Upper lobe of right lung (tissue), 1 donor: ENCODE data around the gene FMNL1. TPM values are rescaled to one million over a fixed set of nuclear protein-coding genes. Genes with fewer than 3 reads are reported as not detected.
A peak's percentile ranks its signal among the peaks of the same experiment; 100 is the strongest.

Experiments used
- ATAC-seq: fragments of 200-7000 bp; cut with Tn5 transposase; one replicate; pipeline ENCODE4 v1.9.1; 2020; ENCODE audit warnings: mild to moderate bottlenecking, moderate library complexity
- DNase-seq: peaks from one replicate; pipeline ENCODE4 v3.0.0-alpha.2; 2020
- H3K27ac ChIP-seq: fragments of 200-600 bp; one replicate; pipeline ENCODE4 v1.8.0; 2022
- H3K27me3 ChIP-seq: fragments of 200-600 bp; one replicate; pipeline ENCODE4 v1.8.0; 2022; ENCODE audit warnings: mild to moderate bottlenecking
- H3K36me3 ChIP-seq: fragments of 200-600 bp; one replicate; pipeline ENCODE4 v1.8.0; 2022
- H3K4me1 ChIP-seq: fragments of 200-600 bp; one replicate; pipeline ENCODE4 v1.8.0; 2022
- H3K4me3 ChIP-seq: fragments of 200-600 bp; one replicate; pipeline ENCODE4 v1.8.0; 2022; ENCODE audit warnings: mild to moderate bottlenecking
- H3K9me3 ChIP-seq: fragments of 200-600 bp; one replicate; pipeline ENCODE4 v1.8.0; 2022
- intact Hi-C: fragments of 100-400 bp; cut with DNase I; formaldehyde crosslinking; loops from one replicate; pipeline ENCODE4 v1.11.0; 2022
- total RNA-seq: library from RNA; stranded (reverse); fragmentation: NEBNext Ultra II Directional; extraction: Animal tissue kit (Norgen Biotek cat#: 25700); gene quantifications from one replicate; pipeline ENCODE4 v1.2.1, GENCODE V29; 2021
- TF ChIP-seq, protein P1 (sequence below): fragments of 200-600 bp; IDR thresholded peaks from one replicate; pipeline ENCODE4 v1.8.0; 2022; ENCODE audit warnings: antibody characterized with exemption
- donor health status: DM: no; HTN: yes; CAD: no; lungs with severe emphysema.

FMNL1 gene
- total RNA-seq, 1 donor from 2014 or later = 62.3 TPM

- Histone ChIP-seq H3K27ac (peak within 1 kb of the TSS; percentile 63), H3K27me3 (no peaks in the 10 kb centered on the region), H3K4me3 (peak within 1 kb of the TSS; percentile 66), H3K9me3 (no peaks in the 10 kb centered on the region), H3K36me3 (peaks cover 31% of the 10 kb centered on the region), H3K4me1 (peaks cover 14% of the 10 kb centered on the region)
- TF ChIP-seq, protein P1, sequence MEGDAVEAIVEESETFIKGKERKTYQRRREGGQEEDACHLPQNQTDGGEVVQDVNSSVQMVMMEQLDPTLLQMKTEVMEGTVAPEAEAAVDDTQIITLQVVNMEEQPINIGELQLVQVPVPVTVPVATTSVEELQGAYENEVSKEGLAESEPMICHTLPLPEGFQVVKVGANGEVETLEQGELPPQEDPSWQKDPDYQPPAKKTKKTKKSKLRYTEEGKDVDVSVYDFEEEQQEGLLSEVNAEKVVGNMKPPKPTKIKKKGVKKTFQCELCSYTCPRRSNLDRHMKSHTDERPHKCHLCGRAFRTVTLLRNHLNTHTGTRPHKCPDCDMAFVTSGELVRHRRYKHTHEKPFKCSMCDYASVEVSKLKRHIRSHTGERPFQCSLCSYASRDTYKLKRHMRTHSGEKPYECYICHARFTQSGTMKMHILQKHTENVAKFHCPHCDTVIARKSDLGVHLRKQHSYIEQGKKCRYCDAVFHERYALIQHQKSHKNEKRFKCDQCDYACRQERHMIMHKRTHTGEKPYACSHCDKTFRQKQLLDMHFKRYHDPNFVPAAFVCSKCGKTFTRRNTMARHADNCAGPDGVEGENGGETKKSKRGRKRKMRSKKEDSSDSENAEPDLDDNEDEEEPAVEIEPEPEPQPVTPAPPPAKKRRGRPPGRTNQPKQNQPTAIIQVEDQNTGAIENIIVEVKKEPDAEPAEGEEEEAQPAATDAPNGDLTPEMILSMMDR = no peak
- DNase-seq (peak; percentile 87), ATAC-seq (peak; percentile 72)
- intact Hi-C loops = no loop called here
Measured at GRCh38 chr17:45261577-45262515, 40.2 kb downstream of the FMNL1 start, which contains the start of gene SPATA32. TSS of gene SPATA32 (minus strand) at chr17:45262094. CDS start at chr17:45262016, 78 bp downstream.

DNA sequence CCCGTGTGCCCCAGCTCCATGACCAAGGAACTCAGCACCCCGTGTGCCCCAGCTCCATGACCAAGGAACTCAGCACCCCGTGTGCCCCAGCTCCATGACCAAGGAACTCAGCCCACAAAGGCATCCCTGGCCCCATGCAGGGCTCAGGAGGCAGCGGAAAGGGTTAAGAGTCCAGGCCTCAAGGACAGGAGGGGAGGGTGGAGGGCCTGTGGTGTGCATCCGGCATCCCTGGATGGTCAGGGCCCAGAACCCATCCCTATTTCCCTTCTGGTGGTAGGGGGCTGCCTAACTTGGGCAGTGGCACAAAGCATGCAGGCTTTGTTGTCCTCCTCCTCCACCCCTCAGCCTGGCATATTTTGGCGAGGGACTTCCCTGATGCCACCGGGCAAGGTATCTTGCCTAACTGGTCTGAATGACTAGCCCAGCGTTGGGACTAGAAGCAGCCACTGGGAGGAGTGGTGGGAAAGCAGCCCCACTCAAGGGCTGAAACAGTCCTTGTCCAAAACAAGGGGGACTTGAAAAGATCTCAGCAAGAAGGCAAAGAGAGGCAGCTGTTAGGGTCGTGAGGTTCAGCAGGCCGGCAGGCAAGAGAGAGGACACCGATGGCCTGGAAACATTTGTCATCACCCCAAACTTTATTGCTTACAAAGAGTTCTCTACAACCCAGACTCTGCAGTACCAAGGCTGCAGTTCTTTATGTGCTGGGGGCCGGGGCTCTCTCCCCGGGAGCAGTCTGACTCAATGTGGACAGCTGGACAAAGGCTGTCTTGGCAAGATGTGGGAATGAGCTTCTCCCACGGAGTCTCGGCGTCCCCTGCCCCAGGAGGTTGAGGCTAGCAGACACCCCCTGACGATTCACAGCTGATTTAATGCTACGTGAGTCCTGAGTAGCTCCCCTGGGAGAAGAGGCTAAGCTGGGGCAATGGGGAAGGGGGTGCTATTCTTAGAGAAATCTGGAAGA lies 41.1 kb downstream of the FMNL1 start:
- no peaks in the 10 kb centered on the region for H3K9me3 ChIP-seq
- H3K36me3 ChIP-seq = peaks cover 40% of the 10 kb centered on the region
- peak overlapping the region; percentile 63 for H3K27ac ChIP-seq
- H3K4me3 ChIP-seq = peak overlapping the region; percentile 66
- ATAC-seq = peak; percentile 6
- no peaks in the 10 kb centered on the region for H3K27me3 ChIP-seq
- intact Hi-C loops = no loop called here
- H3K4me1 ChIP-seq = peaks cover 14% of the 10 kb centered on the region
- DNase-seq = no peak
- TF ChIP-seq, protein P1 = no peak

DNA sequence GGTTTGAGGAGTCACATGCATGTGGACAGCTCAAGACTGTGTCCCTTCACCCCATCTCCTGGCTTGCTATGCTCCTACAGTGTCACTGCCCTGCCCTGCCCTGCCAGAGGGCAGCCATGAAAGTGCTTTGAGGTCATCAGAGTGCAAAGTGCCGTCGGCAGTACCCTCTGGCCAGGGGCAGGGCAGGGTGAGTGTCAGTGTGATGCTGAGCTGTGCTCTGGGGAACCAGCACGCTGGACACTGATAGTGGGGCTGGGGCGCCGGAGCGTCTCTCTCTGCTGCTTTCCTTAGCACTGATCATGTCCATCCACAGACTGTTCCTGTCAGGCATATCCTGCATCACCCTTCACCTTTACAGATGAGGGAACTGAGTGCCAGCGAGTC lies 41.8 kb downstream of the FMNL1 start:
- ATAC-seq (no peak), DNase-seq (peak; percentile 61)
- Histone ChIP-seq H3K4me1 (peaks cover 14% of the 10 kb centered on the region), H3K4me3 (no peak overlapping the region), H3K9me3 (no peaks in the 10 kb centered on the region), H3K27me3 (no peaks in the 10 kb centered on the region), H3K36me3 (peaks cover 47% of the 10 kb centered on the region), H3K27ac (no peak overlapping the region)
- TF ChIP-seq, protein P1 = no peak
- intact Hi-C loops = no loop called here

- intact Hi-C loops = no loop called here
- Histone ChIP-seq H3K9me3 (no peaks in the 10 kb centered on the region), H3K27ac (no peak overlapping the region), H3K4me3 (no peak overlapping the region), H3K27me3 (no peaks in the 10 kb centered on the region), H3K36me3 (peaks cover 57% of the 10 kb centered on the region), H3K4me1 (peaks cover 14% of the 10 kb centered on the region)
- ATAC-seq (no peak), DNase-seq (peak; percentile 62)
- TF ChIP-seq, protein P1 = no peak
Measured at GRCh38 chr17:45264430-45264829, 42.7 kb downstream of the FMNL1 start.

DNA sequence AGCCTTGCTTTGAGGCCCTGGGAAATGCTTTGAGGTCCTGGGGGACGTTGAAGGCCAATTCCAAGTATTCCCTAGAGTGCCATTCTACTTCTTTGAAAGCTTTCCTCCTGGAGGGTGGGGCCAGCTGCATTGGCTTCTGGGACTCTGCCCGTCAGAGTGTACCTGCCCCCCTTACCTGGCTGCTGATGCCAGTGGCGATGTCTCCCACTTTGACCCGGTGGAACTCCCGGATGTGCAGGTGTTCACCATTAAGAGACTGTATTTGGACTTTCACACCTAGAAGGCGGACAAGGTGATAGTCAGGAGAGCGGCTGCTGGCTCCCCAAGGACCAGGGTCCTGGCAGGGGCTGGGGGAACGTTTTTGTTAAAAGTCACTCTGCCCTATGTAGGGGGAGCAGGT lies 43.3 kb downstream of the FMNL1 start:
- DNase-seq (no peak), ATAC-seq (no peak)
- intact Hi-C loops = no loop called here
- H3K4me3 ChIP-seq = no peak overlapping the region
- H3K27me3 ChIP-seq = no peaks in the 10 kb centered on the region
- no peaks in the 10 kb centered on the region for H3K9me3 ChIP-seq
- TF ChIP-seq, protein P1 = no peak
- peaks cover 62% of the 10 kb centered on the region for H3K36me3 ChIP-seq
- H3K4me1 ChIP-seq = peaks cover 14% of the 10 kb centered on the region
- no peak overlapping the region for H3K27ac ChIP-seq
